DMS53 treated with DMSO at 0.1 percent for 48 hours (cell line): ENCODE data around the gene KCNMB2.
A peak's percentile ranks its signal among the peaks of the same experiment; 100 is the strongest.
"Not testable (repeated sequence)": the region's sequence is repeated elsewhere in the genome, so short reads cannot be mapped to it uniquely, and the experiment has no call there.

Experiments
- DNase-seq: peaks from one replicate; lab custom pipeline; 2025; ENCODE audit not compliant: unreplicated experiment; lab: John Stamatoyannopoulos, UW

KCNMB2 gene

DNA sequence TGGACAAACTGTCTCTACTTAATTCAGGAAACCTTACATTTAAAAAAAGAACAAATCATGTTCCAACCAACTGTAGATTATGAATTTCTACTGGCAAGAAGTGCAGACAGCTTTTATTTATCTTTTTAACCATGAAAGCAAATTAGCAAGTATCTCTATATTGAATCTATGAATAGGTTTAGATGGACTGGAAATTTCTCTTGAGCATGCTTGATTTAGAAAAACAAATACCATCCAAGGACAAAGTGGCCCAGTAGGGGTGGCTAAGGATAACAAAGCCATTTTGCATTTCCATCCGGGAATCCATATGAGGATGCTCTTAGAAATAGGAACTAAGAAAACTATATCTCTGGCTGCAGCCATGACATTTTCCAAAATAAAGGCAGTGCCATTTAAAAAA lies 150.6 kb downstream of the KCNMB2 start:
- DNase-seq, result no peak

DNA sequence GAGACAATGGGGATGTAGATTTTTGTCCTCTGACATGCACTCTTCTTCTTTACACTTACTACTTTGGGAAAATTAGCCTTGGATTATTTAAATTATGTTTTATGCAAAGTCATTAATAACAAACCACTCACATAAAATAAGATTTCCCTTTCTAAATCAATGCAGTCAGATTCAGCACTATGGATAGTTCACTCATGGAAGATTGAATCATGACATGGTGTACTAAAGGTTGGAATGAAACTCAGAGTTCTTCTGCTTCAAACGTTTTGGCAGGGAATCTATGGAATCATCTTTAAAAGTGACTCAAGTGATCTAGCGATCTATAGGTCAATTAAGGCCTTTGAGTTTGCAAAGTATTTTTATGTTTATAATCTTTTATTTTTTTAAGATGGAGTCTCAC lies 154.3 kb downstream of the KCNMB2 start:
- no peak for DNase-seq

DNA sequence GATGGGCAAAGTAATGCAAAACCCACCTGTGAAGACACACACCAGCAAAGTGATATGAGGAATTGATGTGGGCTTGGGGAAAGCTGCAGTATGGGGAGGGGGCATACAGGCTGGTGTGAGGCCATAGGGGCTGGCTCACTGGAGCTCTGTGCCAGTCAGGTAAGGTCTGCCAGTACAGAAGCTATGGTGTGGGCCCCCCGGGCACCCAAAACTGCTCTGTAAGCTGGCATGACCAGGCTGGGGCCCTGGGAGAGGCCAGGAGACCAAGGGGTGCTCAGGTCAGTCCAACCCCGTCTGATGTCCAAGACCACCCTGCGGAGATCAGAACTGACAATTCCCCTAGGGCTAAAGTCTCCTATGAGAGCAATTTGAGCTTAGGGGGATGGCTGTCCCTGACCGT lies 163.1 kb downstream of the KCNMB2 start:
- no peak for DNase-seq

DNA sequence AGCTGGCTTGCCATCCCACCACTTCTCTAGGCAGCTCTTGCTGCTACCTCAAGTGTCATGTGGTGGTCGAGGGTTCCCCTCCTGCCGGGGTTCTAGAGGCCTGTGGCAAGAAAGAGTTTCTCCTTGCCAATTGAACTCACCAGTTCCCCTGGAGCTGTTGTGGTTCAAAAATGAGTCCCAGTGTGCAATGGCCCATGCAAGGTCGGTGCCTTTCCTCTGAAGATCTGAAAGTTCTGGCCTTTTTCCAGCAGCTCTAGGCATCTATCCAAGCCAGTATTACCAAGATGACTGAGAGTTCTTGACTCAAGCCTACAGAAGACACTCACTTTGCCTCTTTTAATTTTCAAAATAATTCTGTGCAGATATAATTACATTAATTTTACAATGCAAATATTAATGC lies 163.6 kb downstream of the KCNMB2 start:
- no peak for DNase-seq

DNA sequence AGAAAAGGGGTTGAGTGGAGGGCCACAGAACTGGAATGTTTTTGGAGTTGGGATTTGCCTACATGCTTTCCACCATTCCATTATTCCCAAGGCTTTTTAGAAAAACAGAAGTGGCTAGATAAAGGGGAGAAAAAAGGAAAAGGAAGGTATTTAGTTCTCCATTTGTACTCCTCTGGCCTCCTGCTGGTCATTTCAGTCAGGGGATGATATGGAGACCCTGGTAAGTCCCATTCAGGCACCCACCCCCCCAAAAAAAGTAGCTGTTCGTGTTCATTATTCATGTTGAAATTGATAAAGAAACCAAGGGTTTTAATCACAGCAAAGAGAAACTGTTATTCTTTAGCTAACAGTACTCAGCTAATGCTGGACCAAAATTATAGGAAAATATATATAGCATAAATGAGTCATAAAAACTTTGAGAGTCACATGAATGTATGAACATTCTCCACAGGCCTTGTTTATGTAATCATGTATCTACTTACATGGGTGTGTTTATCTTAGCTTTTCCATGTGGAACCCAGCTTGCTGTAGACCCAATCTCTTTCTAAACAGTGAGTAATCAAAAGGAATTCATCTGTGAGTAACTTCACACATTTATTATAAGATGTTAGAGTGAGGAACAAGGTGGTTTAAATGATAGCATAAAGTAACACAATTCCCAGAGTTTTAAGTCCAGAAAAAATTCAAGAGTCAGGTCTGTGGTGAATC lies 167.2 kb downstream of the KCNMB2 start:
- peak; percentile 28 for DNase-seq

DNA sequence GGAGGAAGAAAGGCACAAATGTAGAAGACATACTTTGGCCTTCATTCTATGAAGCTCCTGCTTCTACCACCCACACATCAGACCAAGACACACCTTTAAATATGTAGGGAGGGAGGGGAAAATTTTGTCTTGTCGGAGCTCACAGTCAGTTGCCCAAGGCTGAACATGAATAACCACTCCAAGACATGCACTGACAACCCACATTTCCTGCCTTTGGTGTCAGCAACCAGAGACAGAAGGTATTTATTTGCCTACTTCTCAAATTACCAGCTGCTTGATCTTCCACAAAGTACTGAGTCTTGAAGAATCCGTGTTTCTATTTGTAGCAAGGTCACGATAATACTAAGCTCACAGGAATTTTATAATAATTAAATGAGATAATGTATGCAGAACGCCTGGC lies 169.7 kb downstream of the KCNMB2 start:
- peak; percentile 61 for DNase-seq

DNA sequence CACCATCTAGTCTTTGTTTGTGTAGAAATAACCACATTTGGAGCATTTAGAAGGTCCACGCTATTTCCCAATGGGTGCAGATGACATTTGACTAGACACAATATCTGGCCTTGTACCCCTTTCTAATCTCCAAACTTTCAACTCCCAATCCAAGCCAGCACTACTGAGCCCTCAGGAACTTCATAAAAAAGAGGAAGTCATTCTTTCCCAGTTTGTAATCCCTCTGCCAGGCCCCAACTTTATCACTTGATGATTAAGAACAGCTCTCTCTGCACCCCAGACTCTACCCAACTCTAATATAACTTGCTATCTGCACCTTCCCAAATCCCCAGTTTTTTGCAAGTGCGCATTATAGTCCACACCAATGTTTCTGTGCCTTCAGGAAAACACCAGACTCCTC lies 170.2 kb downstream of the KCNMB2 start:
- DNase-seq, result no peak

DNA sequence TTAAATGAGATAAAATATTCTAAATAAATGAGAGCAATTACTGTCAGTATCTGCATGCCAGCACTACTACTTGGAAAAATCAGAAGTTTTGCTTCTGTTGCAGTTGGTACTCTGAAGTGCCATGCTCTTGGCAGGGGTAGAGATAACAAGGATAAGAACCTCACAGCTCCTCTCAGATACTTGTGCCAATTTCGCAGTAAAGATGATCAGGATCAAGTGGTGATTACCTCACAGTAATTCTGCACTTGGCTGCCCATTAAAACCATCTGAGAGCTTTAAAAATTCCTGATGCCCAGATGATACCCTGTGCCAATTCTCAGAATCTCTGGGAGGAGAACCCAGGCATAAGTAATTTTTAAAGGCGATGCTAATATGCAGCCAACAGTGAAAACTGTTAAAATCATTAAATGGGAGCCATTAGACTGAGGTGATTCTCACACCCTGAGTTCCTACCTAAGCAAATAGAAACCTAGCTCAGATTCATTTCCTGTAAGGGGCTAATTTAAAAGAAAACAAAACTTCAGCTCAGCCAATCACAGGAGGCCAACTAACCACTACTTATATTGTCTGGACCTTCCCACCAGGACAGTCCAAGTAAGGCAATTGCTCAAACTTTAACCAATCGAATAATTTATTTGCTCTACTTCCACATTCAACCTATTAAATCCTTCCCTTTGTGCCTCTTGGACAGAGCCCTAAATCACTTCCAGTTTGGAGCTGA lies 171.2 kb downstream of the KCNMB2 start:
- DNase-seq, result no peak

DNA sequence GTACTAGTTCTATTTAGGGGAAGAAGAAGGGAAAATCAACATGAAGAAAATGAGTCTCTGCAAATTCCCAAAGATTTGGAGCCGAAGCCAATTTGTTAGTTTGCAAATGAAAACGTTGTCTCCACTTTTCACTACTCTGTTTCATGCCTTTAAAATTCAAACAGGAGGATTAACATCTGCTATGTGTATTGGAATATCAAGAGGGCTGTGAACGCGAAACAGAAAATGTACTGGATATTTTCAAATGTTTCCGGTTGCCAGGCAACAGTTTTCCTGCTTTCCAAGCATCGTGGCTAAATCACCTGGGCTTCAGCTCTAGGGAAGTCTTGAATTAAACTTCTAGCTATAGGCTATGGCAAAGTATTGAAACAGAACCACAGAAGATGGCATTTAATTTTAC lies 172.8 kb downstream of the KCNMB2 start:
- no peak for DNase-seq

DNA sequence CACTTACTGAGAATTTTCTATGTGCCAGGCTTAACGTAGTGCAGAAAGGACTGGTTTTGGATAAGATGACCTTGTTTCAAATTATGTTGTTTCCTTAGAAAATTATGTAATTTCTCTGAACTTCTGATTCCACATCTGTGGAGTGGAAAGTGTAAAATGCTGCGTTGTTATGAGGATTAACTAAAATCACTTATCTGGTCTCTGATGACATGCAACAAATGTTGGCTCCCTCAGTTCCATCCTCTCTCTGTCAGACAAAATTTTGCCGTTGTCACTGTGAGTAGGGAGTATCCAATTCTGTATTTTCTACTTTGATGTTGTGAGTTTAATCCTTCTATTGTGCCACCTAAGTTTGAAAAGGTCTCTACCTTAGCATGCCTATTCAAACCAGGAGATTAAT lies 175.5 kb downstream of the KCNMB2 start:
- DNase-seq, result no peak

DNA sequence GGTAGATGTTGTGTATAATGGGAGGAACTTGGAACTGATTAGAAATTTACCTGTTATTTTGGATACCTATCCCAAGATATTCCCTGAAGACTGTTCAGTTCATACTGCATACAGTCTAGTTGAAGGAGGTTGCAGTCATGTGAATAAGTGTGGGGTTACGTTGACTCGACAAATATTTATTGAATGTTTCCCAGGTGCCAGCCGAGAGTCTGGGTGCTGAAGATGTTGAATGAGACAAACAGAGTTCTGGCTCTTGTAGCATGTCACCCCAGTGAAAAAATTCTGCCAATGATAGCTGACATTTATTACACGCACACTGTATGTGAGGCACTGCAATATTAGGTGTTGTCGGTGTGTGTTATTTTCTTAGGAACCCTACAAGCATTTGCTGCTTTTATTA lies 176.0 kb downstream of the KCNMB2 start:
- DNase-seq, result no peak

DNA sequence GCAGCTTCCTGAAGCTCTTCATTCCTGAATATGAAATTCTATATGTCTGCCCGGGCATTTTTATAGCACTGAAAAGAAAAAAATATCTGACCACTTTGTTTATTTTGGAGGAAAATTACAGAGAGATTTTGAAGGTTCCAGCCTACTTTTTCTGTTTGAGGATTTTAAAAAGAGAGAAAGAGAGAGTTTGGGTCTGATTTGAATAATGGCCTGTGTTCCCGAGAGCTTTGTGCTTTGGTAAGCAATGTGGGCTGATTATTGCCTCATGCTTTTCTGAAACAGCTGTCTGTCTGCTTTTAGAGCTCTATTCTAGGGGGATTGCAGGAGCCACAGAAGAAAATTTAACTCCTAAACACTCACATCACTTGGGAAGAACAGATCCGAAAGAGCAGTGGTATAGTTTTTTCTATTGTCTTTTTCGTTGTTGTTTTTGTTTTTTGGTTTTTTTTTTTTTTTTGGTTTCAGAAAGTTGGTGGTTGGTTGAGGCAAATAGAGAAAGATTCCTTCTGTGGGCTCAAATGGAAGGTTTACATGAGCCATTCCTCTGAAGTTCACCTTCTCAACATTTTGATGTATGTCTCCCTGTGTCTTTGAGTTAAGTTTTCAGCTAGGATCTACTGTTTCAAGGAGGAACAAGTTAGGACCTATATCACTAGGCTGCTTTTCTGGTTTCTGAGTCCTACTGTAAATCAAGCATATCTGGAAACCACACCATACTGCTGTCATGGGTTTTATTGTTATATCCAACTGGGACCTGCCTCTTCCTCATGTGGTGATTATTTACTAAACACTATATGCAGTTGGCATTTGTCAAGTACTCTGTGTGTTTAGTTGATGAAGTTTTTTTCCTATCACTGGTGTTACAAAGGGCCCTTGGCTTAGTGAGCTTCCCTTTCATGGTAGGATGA lies 178.9 kb downstream of the KCNMB2 start:
- no peak for DNase-seq

DNA sequence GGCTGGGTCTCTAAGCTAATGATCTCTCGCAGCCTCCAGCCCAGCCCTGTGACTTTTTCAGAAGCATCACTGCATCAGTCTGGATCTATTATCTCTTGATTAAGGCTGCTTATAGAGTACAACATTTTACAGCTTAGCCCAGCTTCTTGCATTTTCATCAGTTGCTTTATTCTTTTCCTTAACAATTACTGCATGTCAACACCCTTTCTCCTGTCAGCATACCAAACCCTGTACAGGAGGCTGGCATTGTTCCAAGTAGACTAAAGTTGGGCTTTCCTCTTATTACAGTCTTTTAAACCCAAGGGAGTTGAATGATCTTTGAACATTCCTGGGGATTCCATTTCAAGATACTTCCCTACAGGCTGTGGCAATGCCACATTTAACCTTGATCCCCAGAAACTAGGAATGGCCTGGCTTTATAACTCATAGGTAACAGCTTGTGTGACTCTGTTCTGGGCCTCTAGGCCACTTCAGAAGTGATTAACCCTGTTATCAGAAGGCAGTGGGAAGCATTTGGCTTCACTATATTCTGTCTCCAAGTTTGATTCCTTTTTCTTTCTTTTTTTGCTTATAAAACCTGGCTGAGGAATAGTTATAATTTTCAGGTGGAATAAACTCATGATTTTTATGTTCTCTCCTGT lies 182.9 kb downstream of the KCNMB2 start:
- DNase-seq, result no peak

DNA sequence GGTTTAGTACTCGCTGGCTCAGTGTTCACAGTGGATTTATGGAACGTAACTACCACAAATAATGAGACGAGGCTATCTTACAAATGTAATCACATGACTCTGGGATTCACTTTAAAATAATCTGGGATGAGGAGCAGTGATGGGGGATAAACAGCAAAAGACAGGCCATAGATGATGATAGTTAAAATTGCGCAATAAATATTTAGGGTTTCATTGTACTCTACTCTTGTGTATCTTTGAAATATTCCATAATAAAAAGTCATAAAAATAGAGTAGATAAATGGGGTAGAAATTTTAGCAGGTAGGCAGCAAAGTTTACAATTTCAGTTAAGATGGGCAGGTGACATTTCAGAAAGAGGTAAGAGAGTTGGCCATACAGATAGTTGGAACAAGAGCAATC lies 196.6 kb downstream of the KCNMB2 start:
- no peak for DNase-seq

DNA sequence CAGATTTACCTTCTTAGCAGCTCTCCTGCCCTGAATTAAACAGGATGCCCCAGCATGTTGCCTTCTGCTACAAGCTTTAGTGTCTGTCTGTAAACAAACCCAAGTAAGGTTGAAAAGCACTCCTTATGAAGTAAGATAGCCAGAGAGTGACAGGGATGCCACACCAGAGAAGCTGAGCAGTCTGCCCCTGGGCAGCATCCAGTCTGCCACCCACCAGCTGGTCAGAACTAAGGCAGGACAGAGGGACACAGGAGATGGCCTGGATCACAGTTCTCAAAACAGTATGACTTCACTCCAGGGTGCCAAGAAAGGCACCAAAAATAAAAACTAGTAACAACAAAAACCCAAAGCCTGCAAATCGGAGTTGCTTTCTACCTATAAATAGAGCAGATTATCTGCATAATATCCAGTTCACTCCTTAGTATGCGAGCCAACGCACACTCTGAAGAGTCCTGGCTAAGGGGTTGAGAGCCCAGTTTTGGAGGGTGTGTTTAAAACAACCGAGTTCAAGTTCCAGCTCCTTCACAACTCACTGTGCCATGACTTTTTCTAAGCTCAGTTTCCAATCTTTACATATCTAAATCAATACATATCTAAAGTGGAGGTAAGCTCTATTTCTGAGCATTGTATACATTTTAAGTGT lies 198.9 kb downstream of the KCNMB2 start:
- DNase-seq, result no peak

DNA sequence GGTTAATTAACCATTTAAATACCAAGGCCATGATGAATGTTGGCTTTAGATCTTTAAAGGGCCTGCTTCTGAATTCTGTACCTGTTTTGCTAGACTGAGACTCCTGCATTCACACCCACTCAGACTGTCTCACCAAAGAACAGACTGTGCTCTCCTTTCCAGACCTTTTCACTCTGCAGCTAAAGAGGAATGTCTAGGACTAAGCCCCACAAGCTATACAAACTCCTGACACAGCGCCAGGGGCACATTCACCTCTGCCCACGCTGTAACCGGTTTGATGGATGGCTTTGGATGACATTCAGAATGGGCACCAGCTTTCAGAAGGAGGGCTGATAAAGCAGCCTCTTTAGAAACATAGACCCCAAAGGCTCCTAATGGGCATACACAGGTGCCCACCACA lies 200.1 kb downstream of the KCNMB2 start:
- DNase-seq, result no peak

DNA sequence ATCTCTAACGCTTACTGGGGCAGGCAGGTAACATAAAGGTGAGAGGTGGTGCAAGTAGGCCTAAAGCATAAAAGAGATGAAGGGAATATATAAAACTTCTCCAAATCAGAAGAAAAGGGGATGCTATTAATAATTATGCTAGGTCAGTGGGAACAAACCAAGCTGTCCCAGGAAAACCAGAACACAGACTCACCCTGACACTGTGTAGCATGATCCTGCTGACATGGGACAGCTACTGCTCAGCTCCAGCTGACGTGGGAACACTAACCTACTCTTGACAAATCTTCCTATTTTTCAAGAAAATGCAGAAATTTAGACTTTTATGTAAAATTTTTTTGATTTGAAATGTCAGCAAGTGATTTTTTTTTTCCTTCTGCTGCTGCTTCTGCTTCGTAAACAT lies 203.5 kb downstream of the KCNMB2 start:
- no peak for DNase-seq

DNA sequence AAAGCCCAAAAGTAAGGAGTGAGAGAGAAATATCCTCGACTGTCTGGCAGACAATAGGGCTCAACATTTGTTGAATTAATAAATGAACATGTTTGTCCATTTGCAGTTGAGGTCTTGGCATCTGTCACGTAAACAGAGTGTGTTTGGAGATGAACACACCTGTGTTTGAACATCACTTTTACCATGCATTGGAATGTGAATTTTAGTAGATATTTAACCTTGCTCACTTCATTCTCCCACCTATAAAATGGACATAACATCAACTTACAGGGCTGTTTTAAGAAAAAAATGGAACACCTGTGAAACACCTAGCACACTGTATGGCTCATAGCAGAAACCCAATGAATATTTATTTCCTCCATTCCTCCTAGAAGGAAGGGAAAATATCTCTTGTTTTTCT lies 204.8 kb downstream of the KCNMB2 start:
- DNase-seq, result no peak

DNA sequence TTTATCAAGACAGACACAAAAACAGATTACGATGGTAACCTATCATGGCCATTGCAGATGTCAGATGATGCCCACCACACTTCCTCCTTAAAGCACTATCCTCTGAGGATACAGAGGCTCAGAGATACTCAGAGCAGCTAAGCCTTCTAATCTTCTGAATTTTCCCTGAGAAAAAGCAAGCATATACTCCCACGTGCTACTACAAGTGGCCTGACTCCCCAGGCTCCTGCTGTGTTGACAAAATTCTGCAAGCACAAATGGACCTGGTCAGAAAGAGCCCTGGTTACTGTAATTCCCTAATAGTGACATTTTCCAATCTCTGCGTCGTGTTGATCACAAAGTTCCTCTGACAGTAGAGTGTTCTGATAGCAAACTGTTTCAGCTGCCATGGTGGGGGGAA lies 207.1 kb downstream of the KCNMB2 start:
- no peak for DNase-seq

DNA sequence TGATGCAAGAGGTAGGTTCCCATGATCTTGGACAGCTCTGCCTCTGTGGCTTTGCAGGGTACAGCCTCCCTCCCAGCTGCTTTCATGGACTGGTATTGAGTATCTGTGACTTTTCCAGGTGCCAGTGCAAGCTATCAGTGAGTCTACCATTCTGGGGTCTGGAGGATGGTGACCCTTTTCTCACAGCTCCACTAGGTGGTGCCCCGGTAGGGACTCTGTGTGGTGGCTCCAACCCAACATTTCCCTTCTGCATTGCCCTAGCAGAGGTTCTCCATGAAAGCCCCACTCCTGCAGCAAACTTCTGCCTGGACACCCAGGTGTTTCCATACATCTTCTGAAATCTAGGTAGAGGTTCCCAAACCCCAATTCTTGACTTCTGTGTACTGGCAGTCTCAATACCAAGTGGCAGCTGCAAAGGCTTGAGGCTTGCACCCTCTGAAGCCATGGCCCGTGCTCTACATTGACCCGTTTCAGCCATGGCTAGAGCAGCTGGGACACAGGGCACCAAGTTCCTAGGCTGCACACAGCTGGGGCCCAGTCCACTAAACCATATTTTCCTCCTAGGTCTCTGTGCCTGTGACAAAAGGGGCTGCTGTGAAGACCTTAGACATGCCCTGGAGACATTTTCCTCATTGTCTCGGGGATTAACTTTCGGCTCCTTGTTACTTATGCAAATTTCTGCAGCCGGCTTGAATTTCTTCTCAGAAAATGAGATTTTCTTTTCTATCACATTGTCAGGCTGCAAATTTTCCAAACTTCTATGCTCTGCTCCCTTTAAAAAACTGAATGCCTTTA lies 209.8 kb downstream of the KCNMB2 start:
- not testable (repeated sequence) for DNase-seq
